Sigmoid colon (tissue), 7 donors: Measurements from ENCODE around the gene ZNF346. TPM values are rescaled to one million over a fixed set of nuclear protein-coding genes. Genes with fewer than 3 reads are reported as not detected.
"Not testable (repeated sequence)": the region's sequence is repeated elsewhere in the genome, so short reads cannot be mapped to it uniquely, and the experiment has no call there.

Source experiments
- DNase-seq: peaks from one replicate; pipeline ENCODE4 v3.0.0-alpha.2; 2019
- H3K27ac ChIP-seq, 4 donors: fragments of 200-600 bp; sonication (generic); one replicate each; pipeline ENCODE4 v1.5.1; 2016 to 2019; ENCODE audit warnings: mild to moderate bottlenecking in 1 of 4
- H3K27me3 ChIP-seq, 3 donors: fragments of 200-600 bp; sonication (generic); one replicate each; pipeline ENCODE4 v1.5.1; 2019; ENCODE audit warnings: mild to moderate bottlenecking in 1 of 3
- H3K36me3 ChIP-seq, 4 donors: fragments of 200-600 bp; sonication (generic); one replicate each; pipeline ENCODE4 v1.5.1; 2016 to 2019
- H3K4me1 ChIP-seq, 4 donors: fragments of 200-600 bp; sonication (generic); one replicate each; pipeline ENCODE4 v1.5.1; 2017 to 2019
- H3K4me3 ChIP-seq, 4 donors: fragments of 200-600 bp; sonication (generic); one replicate each; pipeline ENCODE4 v1.5.1; 2017 to 2019; ENCODE audit warnings: mild to moderate bottlenecking in 2 of 4, moderate library complexity in 1 of 4
- H3K9me3 ChIP-seq, 4 donors: fragments of 200-600 bp in 3 of 4; sonication (generic) in 3 of 4; one replicate each; pipeline versions ENCODE4 v1.5.1 to v1.6.1; 2013 to 2019
- CTCF ChIP-seq, 4 experiments: fragments of 450-650 bp in 3 of 4; fragments of 200-600 bp in 1 of 4; IDR thresholded peaks; one replicate each; pipeline ENCODE4 v1.5.1; 2016 to 2019; ENCODE audit warnings: antibody characterized with exemption in 4 of 4, mild to moderate bottlenecking in 3 of 4, moderate library complexity in 2 of 4
- EP300 ChIP-seq, 4 donors: sonication (generic); formaldehyde crosslinking; IDR thresholded peaks; one replicate each; pipeline ENCODE4 v1.6.1; 2017; ENCODE audit warnings: antibody characterized with exemption in 4 of 4
- POLR2A ChIP-seq, 2 donors: fragments of 450-650 bp; IDR thresholded peaks; one replicate each; pipeline ENCODE4 v1.6.1; 2016; ENCODE audit warnings: antibody characterized with exemption in 2 of 2, mild to moderate bottlenecking in 2 of 2, moderate library complexity in 2 of 2
- POLR2AphosphoS5 ChIP-seq, 4 donors: sonication (generic); formaldehyde crosslinking; IDR thresholded peaks; one replicate each; pipeline ENCODE4 v1.6.1; 2017; ENCODE audit warnings: antibody characterized with exemption in 4 of 4
- WGBS, 2 donors: extraction: QIAGEN DNeasy Blood & Tissue Kit; methylation state at CpG; one replicate each; pipeline ENCODE4 v1.1.7; 2013; 5-methylcytosine and 5-hydroxymethylcytosine counted together
- intact Hi-C: fragments of 100-400 bp; cut with DNase I; formaldehyde crosslinking; loops from one replicate; pipeline ENCODE4 v1.15.1; 2023
- polyA plus RNA-seq, 3 donors: library from polyadenylated mRNA; stranded (reverse); fragments of 200-250 nt; gene quantifications; one replicate each; pipeline ENCODE4 v1.2.3, GENCODE V29; 2013
- total RNA-seq, 4 donors: library from RNA; depleted of rRNA; stranded (reverse); fragments of >200 nt; gene quantifications; one replicate each; pipeline ENCODE4 v1.1.0, GENCODE V29; 2016
- donor health status: healthy with polysubstance abuse.
- donor health status: Bipolar disorder and iron deficiency.
- donor health status: healthy.

The ZNF346 gene
- 10 to 100 TPM; 12.5 to 21.9 (median 15.0) TPM for total RNA-seq
- polyA plus RNA-seq: 1 to 10 TPM; 3.0 to 8.9 (median 4.2) TPM

GRCh38 chr5:177022386-177023302, at the start of gene ZNF346:
Gene ZNF346 (plus strand): TSS chr5:177022696. CDS start chr5:177022739, 43 bp downstream.
- peaks cover 0 to 36% (median 25%) of the 10 kb centered on the region in 4 donors for H3K4me1 ChIP-seq
- no peaks in the 10 kb centered on the region for H3K27me3 ChIP-seq
- 0 to 1% methylated on average over 77 of the region's 77 CpGs for WGBS, 2 donors
- peak; percentile 97 for DNase-seq
- peak within 1 kb of the TSS; percentile 85 to 95 (median 92) for H3K4me3 ChIP-seq
- peak within 1 kb of the TSS; percentile 89 to 93 (median 92) for H3K27ac ChIP-seq
- TF ChIP-seq EP300 (IDR thresholded peaks at IDR 0.05): no peak
- peak in 2 of 4 donors; percentile 51 to 79 for TF ChIP-seq POLR2AphosphoS5 (IDR thresholded peaks at IDR 0.05)
- TF ChIP-seq POLR2A (IDR thresholded peaks at IDR 0.05): peak in 1 of 2 donors; percentile 30
- TF ChIP-seq CTCF (IDR thresholded peaks at IDR 0.05): peak in 3 of 4 experiments; percentile 33 to 58 (median 46)
- H3K36me3 ChIP-seq: peaks cover 0 to 10% (median 0%) of the 10 kb centered on the region in 4 donors
- intact Hi-C loops: loop anchor here (10.0 kb wide), 1 partner anchor 488 kb away; the partner anchor contains the start of gene RNF44
- H3K9me3 ChIP-seq: no peaks in the 10 kb centered on the region

- DNase-seq: no peak
- WGBS, 2 donors: 88 to 90% methylated on average over 3 of the region's 3 CpGs
- Histone ChIP-seq H3K36me3 (peaks cover 0 to 48% (median 17%) of the 10 kb centered on the region in 4 donors), H3K9me3 (no peaks in the 10 kb centered on the region), H3K27me3 (no peaks in the 10 kb centered on the region), H3K27ac (no peak overlapping the region), H3K4me3 (no peak overlapping the region), H3K4me1 (no peaks in the 10 kb centered on the region)
- TF ChIP-seq CTCF (IDR thresholded peaks at IDR 0.05) (no peak), EP300 (IDR thresholded peaks at IDR 0.05) (no peak), POLR2A (IDR thresholded peaks at IDR 0.05) (no peak), POLR2AphosphoS5 (IDR thresholded peaks at IDR 0.05) (no peak)
- intact Hi-C loops: no loop called here
These were observed 42.8 kb upstream of the ZNF346 start for GRCh38 chr5:176979669-176980068.

- H3K36me3 ChIP-seq: peaks cover 0 to 37% (median 16%) of the 10 kb centered on the region in 4 donors
- H3K27ac ChIP-seq: no peak overlapping the region
- H3K4me3 ChIP-seq: no peak overlapping the region
- intact Hi-C loops: no loop called here
- no peak for DNase-seq
- H3K4me1 ChIP-seq: no peaks in the 10 kb centered on the region
- no peaks in the 10 kb centered on the region for H3K9me3 ChIP-seq
- WGBS, 2 donors: 92 to 94% methylated on average over 7 of the region's 7 CpGs
- no peaks in the 10 kb centered on the region for H3K27me3 ChIP-seq
- no peak for TF ChIP-seq POLR2AphosphoS5 (IDR thresholded peaks at IDR 0.05)
- TF ChIP-seq POLR2A (IDR thresholded peaks at IDR 0.05): no peak
- TF ChIP-seq EP300 (IDR thresholded peaks at IDR 0.05): no peak
- no peak for TF ChIP-seq CTCF (IDR thresholded peaks at IDR 0.05)
These were observed 41.7 kb upstream of the ZNF346 start for GRCh38 chr5:176980818-176981217.

- WGBS, 2 donors: 87% methylated on average over 13 of the region's 13 CpGs
- intact Hi-C loops, DNase-seq, H3K9me3 ChIP-seq, H3K27ac ChIP-seq, H3K27me3 ChIP-seq, H3K4me3 ChIP-seq, H3K4me1 ChIP-seq: not testable (repeated sequence)
- H3K36me3 ChIP-seq: peaks cover 0 to 34% (median 16%) of the 10 kb centered on the region in 4 donors
These were observed 39.4 kb upstream of the ZNF346 start for GRCh38 chr5:176983112-176983511.

- WGBS, 2 donors: 95 to 98% methylated on average over 21 of the region's 21 CpGs
- H3K27ac ChIP-seq, H3K4me1 ChIP-seq, DNase-seq, H3K4me3 ChIP-seq, H3K27me3 ChIP-seq, H3K9me3 ChIP-seq, intact Hi-C loops: not testable (repeated sequence)
- peaks cover 0 to 34% (median 16%) of the 10 kb centered on the region in 4 donors for H3K36me3 ChIP-seq
These were observed 38.9 kb upstream of the ZNF346 start for GRCh38 chr5:176983593-176983992.

GRCh38 chr5:176984176-176984575, 38.3 kb upstream of the ZNF346 start:
- H3K4me3 ChIP-seq, DNase-seq, intact Hi-C loops, H3K4me1 ChIP-seq, H3K27ac ChIP-seq, H3K27me3 ChIP-seq, H3K9me3 ChIP-seq: not testable (repeated sequence)
- H3K36me3 ChIP-seq: peaks cover 0 to 32% (median 16%) of the 10 kb centered on the region in 4 donors
- 97 to 98% methylated on average over 28 of the region's 28 CpGs for WGBS, 2 donors
